ENCODE data around the gene PPP2R3C.

DNA sequence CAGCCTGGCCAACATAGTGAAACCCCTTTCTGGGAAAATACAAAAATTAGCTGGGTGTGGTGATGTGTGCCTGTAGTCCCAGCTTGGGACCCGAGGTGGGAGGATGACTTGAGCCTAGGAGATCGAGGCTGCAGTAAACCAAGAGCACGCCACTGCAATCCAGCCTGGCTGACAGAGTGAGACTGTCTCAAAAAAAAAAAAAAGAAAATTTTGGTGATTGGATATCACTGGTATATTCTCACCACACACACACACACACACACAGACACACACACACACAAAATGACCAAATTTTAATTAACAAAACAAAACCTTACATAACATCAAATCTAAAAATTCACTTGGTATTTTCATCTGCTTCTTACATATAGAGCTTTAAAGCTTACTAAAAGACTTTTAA lies 79.2 kb downstream of the PPP2R3C start:
- TF ChIP-seq EZH2 (IDR thresholded peaks at IDR 0.05; ENCODE audit: low read depth) = no peak
- TF ChIP-seq, protein P1, sequence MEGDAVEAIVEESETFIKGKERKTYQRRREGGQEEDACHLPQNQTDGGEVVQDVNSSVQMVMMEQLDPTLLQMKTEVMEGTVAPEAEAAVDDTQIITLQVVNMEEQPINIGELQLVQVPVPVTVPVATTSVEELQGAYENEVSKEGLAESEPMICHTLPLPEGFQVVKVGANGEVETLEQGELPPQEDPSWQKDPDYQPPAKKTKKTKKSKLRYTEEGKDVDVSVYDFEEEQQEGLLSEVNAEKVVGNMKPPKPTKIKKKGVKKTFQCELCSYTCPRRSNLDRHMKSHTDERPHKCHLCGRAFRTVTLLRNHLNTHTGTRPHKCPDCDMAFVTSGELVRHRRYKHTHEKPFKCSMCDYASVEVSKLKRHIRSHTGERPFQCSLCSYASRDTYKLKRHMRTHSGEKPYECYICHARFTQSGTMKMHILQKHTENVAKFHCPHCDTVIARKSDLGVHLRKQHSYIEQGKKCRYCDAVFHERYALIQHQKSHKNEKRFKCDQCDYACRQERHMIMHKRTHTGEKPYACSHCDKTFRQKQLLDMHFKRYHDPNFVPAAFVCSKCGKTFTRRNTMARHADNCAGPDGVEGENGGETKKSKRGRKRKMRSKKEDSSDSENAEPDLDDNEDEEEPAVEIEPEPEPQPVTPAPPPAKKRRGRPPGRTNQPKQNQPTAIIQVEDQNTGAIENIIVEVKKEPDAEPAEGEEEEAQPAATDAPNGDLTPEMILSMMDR (conservative IDR thresholded peaks at IDR 0.05) = no peak

All from PC-9 (cell line).